Stimulated activated CD8-positive, alpha-beta memory T cell treated with anti-CD3 and anti-CD28 coated beads, Interleukin-4, amount 100 ng/mL, for 24 hours (primary cell): Measurements from ENCODE around the gene NPC2.

ENCODE experiments used
- DNase-seq: peaks from one replicate; pipeline ENCODE4 v3.0.0-alpha.2; 2020; ENCODE audit warnings: low read depth

NPC2 gene

GRCh38 chr14:74519316-74520074, 26.4 kb upstream of the NPC2 start:
- DNase-seq, result no peak

- DNase-seq, result no peak
Observed at GRCh38 chr14:74518221-74518620, 25.1 kb upstream of the NPC2 start.

DNA sequence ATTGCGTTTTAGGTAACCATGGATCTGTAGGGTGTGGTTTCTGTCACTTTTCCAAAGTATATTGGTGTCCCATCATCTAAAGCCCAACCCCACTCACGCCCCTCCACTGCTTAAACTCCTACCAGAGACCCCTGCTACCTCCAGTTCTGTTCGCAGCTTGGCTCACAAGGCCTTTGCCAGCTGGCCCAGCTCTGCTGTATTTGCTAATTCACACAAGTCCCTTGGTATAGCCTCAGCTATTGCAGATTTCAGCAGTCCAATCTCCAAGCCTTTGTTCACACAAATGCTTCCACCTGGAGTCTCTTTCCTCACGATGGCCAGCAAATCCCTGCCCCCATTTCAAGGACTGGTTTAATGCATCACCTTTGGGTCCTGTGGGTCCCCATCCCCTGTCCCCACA, 24.6 kb upstream of the NPC2 start:
- DNase-seq, result no peak

- DNase-seq, result no peak
Observed at GRCh38 chr14:74516451-74517160, 23.5 kb upstream of the NPC2 start.

DNA sequence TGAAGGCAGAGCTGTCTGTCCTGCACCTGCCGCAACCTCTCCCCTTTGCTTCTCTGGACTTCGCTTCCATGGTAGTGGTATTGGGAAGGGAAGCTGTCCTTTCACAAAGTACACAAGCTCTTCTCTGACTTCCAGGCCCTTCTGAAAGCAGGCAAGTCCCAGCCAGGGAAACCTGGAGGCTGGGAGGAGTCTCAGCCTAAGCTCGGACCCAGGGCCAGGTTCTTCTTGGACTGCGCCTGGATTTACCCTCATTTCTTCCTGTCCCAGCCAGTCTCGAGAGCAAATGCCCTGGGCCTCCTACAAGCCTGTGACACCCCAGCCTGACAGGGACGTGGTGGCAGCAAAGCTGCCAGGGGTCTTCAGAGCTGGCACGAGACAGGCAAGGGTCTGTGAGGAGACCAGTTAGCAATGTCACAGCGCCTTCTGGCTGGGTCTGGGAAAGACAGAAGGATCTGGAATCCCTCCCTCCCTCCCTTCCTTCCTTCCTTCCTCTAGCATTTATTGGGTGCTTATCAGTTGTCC, 22.8 kb upstream of the NPC2 start:
- no peak for DNase-seq

GRCh38 chr14:74514471-74514941, 21.4 kb upstream of the NPC2 start:
- DNase-seq, result no peak

GRCh38 chr14:74511966-74512830, 19.1 kb upstream of the NPC2 start:
- no peak for DNase-seq

DNA sequence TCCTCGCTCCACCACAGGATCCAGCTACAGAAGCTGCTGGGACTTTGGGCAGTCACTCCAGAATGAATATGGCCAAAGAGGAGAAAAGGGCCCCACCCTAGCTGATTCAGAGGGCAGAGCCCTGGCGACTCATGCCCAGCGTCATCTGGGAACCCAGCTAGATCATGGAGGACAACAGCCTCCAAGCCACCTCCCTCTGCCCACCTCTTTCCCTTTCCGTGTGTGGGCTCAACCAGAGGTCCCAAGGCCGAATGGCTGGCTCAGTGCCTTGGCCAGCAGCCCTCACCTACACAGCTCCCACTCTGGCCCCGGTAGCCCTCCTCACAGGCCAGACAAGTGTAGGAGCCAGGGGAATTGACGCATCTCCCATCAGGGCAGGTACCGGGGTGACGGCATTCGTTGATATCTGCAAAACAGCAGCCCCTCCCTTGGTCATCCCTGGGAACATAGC, 17.9 kb upstream of the NPC2 start:
- DNase-seq, result no peak

GRCh38 chr14:74510223-74510931, 17.3 kb upstream of the NPC2 start:
- DNase-seq, result no peak

- no peak for DNase-seq
Observed at GRCh38 chr14:74509587-74510222, 16.6 kb upstream of the NPC2 start.

- no peak for DNase-seq
Observed at GRCh38 chr14:74508844-74509428, 15.8 kb upstream of the NPC2 start.

DNA sequence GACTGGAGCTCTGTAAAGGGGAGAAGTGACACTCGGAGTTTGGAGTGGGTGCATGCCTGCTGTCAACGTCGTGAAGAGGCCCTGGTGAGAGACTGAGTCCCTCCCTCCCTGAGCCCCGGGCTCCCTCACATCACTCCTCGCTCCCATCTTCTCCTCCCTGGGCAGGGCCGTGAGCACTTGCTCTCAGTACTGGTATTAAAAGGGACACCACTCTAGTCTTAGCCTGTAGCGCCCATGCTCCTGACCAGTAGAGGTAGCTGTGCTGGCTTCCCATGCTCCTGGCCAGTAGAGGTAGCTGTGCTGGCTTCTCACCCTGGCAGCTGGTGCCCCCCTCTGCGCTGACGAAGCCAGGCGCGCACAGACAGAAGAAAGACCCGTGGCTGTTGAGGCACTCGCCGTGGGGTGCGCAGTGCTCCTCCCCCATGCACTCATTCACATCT, 15.2 kb upstream of the NPC2 start:
- no peak for DNase-seq

DNA sequence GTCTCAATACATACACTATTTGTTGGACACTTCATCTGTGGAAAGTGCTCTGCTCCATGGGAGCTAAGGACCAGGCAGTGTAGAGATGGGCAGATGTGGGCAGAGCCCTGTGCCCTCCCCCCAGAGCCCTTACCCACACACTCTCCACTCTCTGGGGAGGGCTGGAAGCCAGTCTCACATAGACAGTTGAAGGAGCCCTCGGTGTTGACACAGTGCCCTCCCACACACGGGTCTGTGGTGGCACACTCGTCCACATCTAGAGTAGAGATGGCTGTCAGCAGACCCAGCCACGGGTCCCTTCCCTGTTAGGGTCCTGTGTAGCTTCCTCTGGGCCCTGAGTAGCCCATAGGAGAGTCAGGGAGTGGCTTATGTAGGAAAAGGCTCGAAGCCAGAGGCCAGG, 14.7 kb upstream of the NPC2 start:
- DNase-seq, result no peak

GRCh38 chr14:74507085-74507484, 14.0 kb upstream of the NPC2 start:
- DNase-seq, result no peak

- DNase-seq, result no peak
Observed at GRCh38 chr14:74506411-74506851, 13.3 kb upstream of the NPC2 start.

DNA sequence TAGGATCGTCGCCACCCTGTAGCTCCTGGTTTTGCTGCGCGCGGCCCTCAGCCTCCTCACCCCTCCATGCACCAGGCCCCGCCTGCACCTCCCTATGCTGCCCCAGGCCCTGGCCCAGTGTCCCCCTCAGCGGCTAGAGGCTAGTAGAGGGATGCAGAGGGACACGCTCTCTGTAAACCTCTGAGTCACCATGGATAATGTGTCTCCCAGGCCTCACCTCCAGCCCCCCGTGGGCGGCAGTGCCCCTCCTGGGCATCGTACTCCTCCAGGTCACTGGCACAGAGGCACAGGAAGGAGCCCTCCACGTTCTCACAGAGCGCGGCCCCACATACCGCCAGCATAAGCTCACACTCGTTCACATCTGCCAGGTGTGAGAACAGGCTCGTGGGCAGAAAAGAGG, 12.7 kb upstream of the NPC2 start:
- no peak for DNase-seq

GRCh38 chr14:74504874-74505720, 12.0 kb upstream of the NPC2 start:
- DNase-seq, result no peak

GRCh38 chr14:74504412-74504811, 11.3 kb upstream of the NPC2 start:
- DNase-seq, result no peak

GRCh38 chr14:74503938-74504335, 10.8 kb upstream of the NPC2 start:
- DNase-seq, result no peak
